HCT116 (cell line): ENCODE data around the gene CRTC1. TPM values are rescaled to one million over a fixed set of nuclear protein-coding genes. Genes with fewer than 3 reads are reported as not detected.

ENCODE experiments used
- ATAC-seq: fragments of 200-7000 bp; cut with Tn5 transposase; 2 replicates; pipeline ENCODE4 v1.9.1; 2020; ENCODE audit warnings: mild to moderate bottlenecking, moderate library complexity
- BruUV-seq: library from RNA; stranded (reverse); fragments of 400-500 nt; replicated peaks from 2 replicates; lab custom pipeline; 2021; lab: Mats Ljungman, UMichigan
- CTCF ChIA-PET: fragments of 300-600 bp; sonication (Branson Sonifier 250); formaldehyde crosslinking; loops from one replicate; lab custom pipeline; 2021; ENCODE audit warnings: antibody characterized with exemption; lab: Charles Lee
- POLR2A ChIA-PET: fragments of 300-600, 350-600 bp; sonication (Branson Sonifier 250); formaldehyde crosslinking; loops from one replicate; lab custom pipeline; 2021; ENCODE audit warnings: antibody characterized with exemption; lab: Charles Lee
- RAD21 ChIA-PET, 2 experiments: fragments of 300-600 bp; sonication (Branson Sonifier 250); formaldehyde crosslinking; loops; one replicate each; lab custom pipeline; 2023; ENCODE audit warnings: low total read pairs in 2 of 2; ENCODE audit not compliant: uncharacterized antibody in 2 of 2, unreplicated experiment in 2 of 2, low non-redundant PET in 1 of 2; lab: Charles Lee
- DNase-seq: peaks from one replicate; pipeline ENCODE4 v3.0.0-alpha.2; 2010; ENCODE audit warnings: low read depth, low spot score
- H2AFZ ChIP-seq: fragments of 200-600 bp; shearing (Covaris generic), sonication (generic); 2 replicates; pipeline ENCODE4 v1.6.1; 2017; ENCODE audit warnings: low read depth, mixed run types, mixed read lengths, antibody characterized with exemption, low read length; ENCODE audit not compliant: poor library complexity, severe bottlenecking
- H3K27ac ChIP-seq: 2 replicates; pipeline ENCODE4 v1.5.1; 2012; ENCODE audit warnings: low read depth, low read length
- H3K27me3 ChIP-seq: fragments of 200-600 bp; sonication (generic); 2 replicates; pipeline ENCODE4 v1.6.1; 2016; ENCODE audit warnings: mixed run types, low read length, mixed read lengths; ENCODE audit not compliant: insufficient read depth
- H3K36me3 ChIP-seq, 2 experiments: fragments of 200-500 bp in 1 of 2; fragments of 200-600 bp in 1 of 2; sonication (Bioruptor generic) in 1 of 2; sonication (generic) in 1 of 2; 2 replicates each; pipeline versions ENCODE4 v1.5.1 to v1.6.1; 2014 to 2016; ENCODE audit warnings: low read length in 2 of 2, inconsistent platforms in 1 of 2, mixed read lengths in 1 of 2, mixed run types in 1 of 2; ENCODE audit not compliant: insufficient read depth in 2 of 2, control insufficient read depth in 1 of 2
- H3K4me1 ChIP-seq, 2 experiments: fragments of 200-600 bp in 1 of 2; sonication (generic) in 1 of 2; 2 replicates each; pipeline versions ENCODE4 v1.5.1 to v1.6.1; 2012 to 2017; ENCODE audit warnings: low read length in 2 of 2, inconsistent platforms in 1 of 2, mild to moderate bottlenecking in 1 of 2, mixed read lengths in 1 of 2, mixed run types in 1 of 2, moderate library complexity in 1 of 2; ENCODE audit not compliant: insufficient read depth in 2 of 2, control insufficient read depth in 1 of 2
- H3K4me2 ChIP-seq: fragments of 200-600 bp; sonication (generic); 2 replicates; pipeline ENCODE4 v1.6.1; 2017; ENCODE audit warnings: mixed run types, low read length, mixed read lengths
- H3K4me3 ChIP-seq, 2 experiments: fragments of 200-600 bp in 1 of 2; sonication (generic) in 1 of 2; replicated peaks in 1 of 2; 2 replicates each; pipeline ENCODE4 v1.5.1; 2011 to 2016; ENCODE audit warnings: low read length in 2 of 2, control low read depth in 1 of 2, low read depth in 1 of 2, mild to moderate bottlenecking in 1 of 2, mixed read lengths in 1 of 2, mixed run types in 1 of 2
- H3K79me2 ChIP-seq: fragments of 200-600 bp; sonication (generic); 2 replicates; pipeline ENCODE4 v1.6.1; 2017; ENCODE audit warnings: mild to moderate bottlenecking, mixed run types, low read length, moderate library complexity, mixed read lengths; ENCODE audit not compliant: insufficient read depth
- H3K9ac ChIP-seq: fragments of 200-600 bp; sonication (generic); 2 replicates; pipeline ENCODE4 v1.6.1; 2016; ENCODE audit warnings: low read length, mixed read lengths
- H3K9me2 ChIP-seq: fragments of 200-600 bp; sonication (generic), shearing (Covaris generic); 2 replicates; pipeline ENCODE4 v1.6.1; 2017; ENCODE audit warnings: mixed run types, mild to moderate bottlenecking, moderate library complexity; ENCODE audit not compliant: insufficient read depth
- H3K9me3 ChIP-seq, 2 experiments: fragments of 200-500 bp in 1 of 2; fragments of 200-600 bp in 1 of 2; sonication (Bioruptor generic) in 1 of 2; sonication (generic) in 1 of 2; 2 replicates each; pipeline ENCODE4 v1.6.1; 2014 to 2017; ENCODE audit warnings: low read length in 2 of 2, mixed read lengths in 2 of 2, inconsistent platforms in 1 of 2, low read depth in 1 of 2, mild to moderate bottlenecking in 1 of 2, mixed run types in 1 of 2, moderate library complexity in 1 of 2; ENCODE audit not compliant: control insufficient read depth in 1 of 2, insufficient read depth in 1 of 2
- H4K20me1 ChIP-seq: fragments of 200-600 bp; sonication (generic), shearing (Covaris generic); 2 replicates; pipeline ENCODE4 v1.6.1; 2017; ENCODE audit warnings: mixed run types, mild to moderate bottlenecking, moderate library complexity; ENCODE audit not compliant: insufficient read depth
- ATF3 ChIP-seq: IDR thresholded peaks from 2 replicates; pipeline ENCODE4 v1.6.1; 2012
- CBX3 ChIP-seq: IDR thresholded peaks from 2 replicates; pipeline ENCODE4 v1.6.1; 2012; ENCODE audit warnings: low read depth
- CEBPB ChIP-seq: IDR thresholded peaks from 2 replicates; pipeline ENCODE4 v1.6.1; 2012; ENCODE audit warnings: low read depth
- EGR1 ChIP-seq: IDR thresholded peaks from 2 replicates; pipeline ENCODE4 v1.6.1; 2012; ENCODE audit warnings: low read depth
- ELF1 ChIP-seq: IDR thresholded peaks from 2 replicates; pipeline ENCODE4 v1.6.1; 2012; ENCODE audit warnings: low read depth, borderline replicate concordance
- EZH2 ChIP-seq: fragments of 200-600 bp; sonication (generic); IDR thresholded peaks from 2 replicates; pipeline ENCODE4 v1.6.1; 2017; ENCODE audit warnings: antibody characterized with exemption, mixed run types
- FOSL1 ChIP-seq: IDR thresholded peaks from 2 replicates; pipeline ENCODE4 v1.6.1; 2012; ENCODE audit warnings: low read depth
- JUND ChIP-seq: IDR thresholded peaks from 2 replicates; pipeline ENCODE4 v1.6.1; 2012
- POLR2A ChIP-seq: IDR thresholded peaks from 2 replicates; pipeline ENCODE4 v1.7.0; 2011; ENCODE audit warnings: borderline replicate concordance; ENCODE audit not compliant: insufficient read depth, insufficient read length; ENCODE audit errors: extremely low read depth
- POLR2AphosphoS5 ChIP-seq: IDR thresholded peaks from 2 replicates; pipeline ENCODE4 v1.6.1; 2011; ENCODE audit warnings: mild to moderate bottlenecking, low read depth, low read length, moderate library complexity
- RAD21 ChIP-seq: IDR thresholded peaks from 2 replicates; pipeline ENCODE4 v1.6.1; 2012; ENCODE audit warnings: low read depth, mild to moderate bottlenecking
- REST ChIP-seq: IDR thresholded peaks from 2 replicates; pipeline ENCODE4 v1.6.1; 2012; ENCODE audit warnings: low read depth
- SIN3A ChIP-seq: IDR thresholded peaks from 2 replicates; pipeline ENCODE4 v1.6.1; 2012; ENCODE audit warnings: low read depth
- SP1 ChIP-seq: IDR thresholded peaks from 2 replicates; pipeline ENCODE4 v1.6.1; 2012; ENCODE audit warnings: low read depth
- SRF ChIP-seq: IDR thresholded peaks from 2 replicates; pipeline ENCODE4 v1.6.1; 2012; ENCODE audit warnings: low read depth
- TCF7L2 ChIP-seq: IDR thresholded peaks from 2 replicates; pipeline ENCODE4 v1.7.0; 2011; ENCODE audit warnings: borderline replicate concordance, inconsistent platforms; ENCODE audit not compliant: insufficient read depth, insufficient read length; ENCODE audit errors: extremely low read depth
- YY1 ChIP-seq: IDR thresholded peaks from 2 replicates; pipeline ENCODE4 v1.6.1; 2011; ENCODE audit warnings: low read length, low read depth, moderate library complexity, mild to moderate bottlenecking; ENCODE audit not compliant: insufficient replicate concordance; ENCODE audit errors: extremely low read depth
- ZBTB33 ChIP-seq: IDR thresholded peaks from 2 replicates; pipeline ENCODE4 v1.6.1; 2011; ENCODE audit warnings: mild to moderate bottlenecking, low read length, moderate library complexity; ENCODE audit not compliant: insufficient replicate concordance; ENCODE audit errors: extremely low read depth
- ZFX ChIP-seq: fragments of 450-650 bp; IDR thresholded peaks from 2 replicates; pipeline ENCODE4 v1.6.1; 2017
- intact Hi-C: fragments of 100-400 bp; cut with micrococcal nuclease; formaldehyde crosslinking; loops from 2 replicates; pipeline ENCODE4 v1.10.0; 2022
- total RNA-seq: library from RNA; stranded (reverse); gene quantifications from one replicate; pipeline ENCODE4 v1.2.1, GENCODE V29; 2021; ENCODE audit not compliant: unreplicated experiment
- TF ChIP-seq, protein P1 (sequence below), 3 experiments: fragments of 200-600 bp in 1 of 3; sonication (generic) in 1 of 3; IDR thresholded peaks in 2 of 3; conservative IDR thresholded peaks in 1 of 3; 2 replicates each; pipeline ENCODE4 v1.5.1; 2012 to 2017; ENCODE audit warnings: low read depth in 2 of 3, low read length in 2 of 3, antibody characterized with exemption in 1 of 3, borderline replicate concordance in 1 of 3, control low read depth in 1 of 3, mild to moderate bottlenecking in 1 of 3, mixed read lengths in 1 of 3, mixed run types in 1 of 3, moderate library complexity in 1 of 3; ENCODE audit not compliant: insufficient read depth in 1 of 3

Gene CRTC1
- total RNA-seq, 1 experiment from 2014 or later: 14.9 TPM

GRCh38 chr19:18751571-18751970 is 68.1 kb downstream of the CRTC1 start:
- Histone ChIP-seq H3K9ac (no peak overlapping the region), H3K4me2 (no peak overlapping the region), H2AFZ (no peak overlapping the region), H4K20me1 (no peaks in the 10 kb centered on the region), H3K9me3 (no peaks in the 10 kb centered on the region), H3K4me1 (no peaks in the 10 kb centered on the region; a peak in 2 of 4 replicates), H3K36me3 (peaks cover 0 to 5% of the 10 kb centered on the region in 2 experiments; a peak in 1 of 4 replicates), H3K4me3 (no peak overlapping the region), H3K27ac (no peak overlapping the region), H3K27me3 (no peaks in the 10 kb centered on the region), H3K9me2 (no peaks in the 10 kb centered on the region), H3K79me2 (no peaks in the 10 kb centered on the region)
- no peak for ATAC-seq
- no TSS peak for BruUV-seq
- ChIA-PET CTCF (no interaction called here), RAD21 (no interaction called here), POLR2A (no interaction called here)
- intact Hi-C loops: no loop called here
- TF ChIP-seq POLR2AphosphoS5: no peak
- TF ChIP-seq FOSL1: no peak
- TF ChIP-seq JUND: no peak
- TF ChIP-seq REST: no peak
- TF ChIP-seq YY1: no peak
- no peak for TF ChIP-seq ZFX
- no peak for TF ChIP-seq EZH2
- no peak for TF ChIP-seq ZBTB33
- TF ChIP-seq CBX3: no peak
- no peak for TF ChIP-seq ELF1
- TF ChIP-seq CEBPB: no peak
- TF ChIP-seq, protein P1, sequence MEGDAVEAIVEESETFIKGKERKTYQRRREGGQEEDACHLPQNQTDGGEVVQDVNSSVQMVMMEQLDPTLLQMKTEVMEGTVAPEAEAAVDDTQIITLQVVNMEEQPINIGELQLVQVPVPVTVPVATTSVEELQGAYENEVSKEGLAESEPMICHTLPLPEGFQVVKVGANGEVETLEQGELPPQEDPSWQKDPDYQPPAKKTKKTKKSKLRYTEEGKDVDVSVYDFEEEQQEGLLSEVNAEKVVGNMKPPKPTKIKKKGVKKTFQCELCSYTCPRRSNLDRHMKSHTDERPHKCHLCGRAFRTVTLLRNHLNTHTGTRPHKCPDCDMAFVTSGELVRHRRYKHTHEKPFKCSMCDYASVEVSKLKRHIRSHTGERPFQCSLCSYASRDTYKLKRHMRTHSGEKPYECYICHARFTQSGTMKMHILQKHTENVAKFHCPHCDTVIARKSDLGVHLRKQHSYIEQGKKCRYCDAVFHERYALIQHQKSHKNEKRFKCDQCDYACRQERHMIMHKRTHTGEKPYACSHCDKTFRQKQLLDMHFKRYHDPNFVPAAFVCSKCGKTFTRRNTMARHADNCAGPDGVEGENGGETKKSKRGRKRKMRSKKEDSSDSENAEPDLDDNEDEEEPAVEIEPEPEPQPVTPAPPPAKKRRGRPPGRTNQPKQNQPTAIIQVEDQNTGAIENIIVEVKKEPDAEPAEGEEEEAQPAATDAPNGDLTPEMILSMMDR (IDR thresholded peaks at IDR 0.05 in 2 of 3, conservative IDR thresholded peaks at IDR 0.05 in 1 of 3; ENCODE audit: borderline replicate concordance in 1 of 3, insufficient read depth in 1 of 3, low read depth in 2 of 3, low read length in 2 of 3): no peak
- no peak for TF ChIP-seq RAD21
- TF ChIP-seq TCF7L2: no peak
- TF ChIP-seq ATF3: no peak
- no peak for TF ChIP-seq SIN3A
- TF ChIP-seq POLR2A: no peak
- no peak for TF ChIP-seq SP1
- TF ChIP-seq SRF: no peak
- no peak for TF ChIP-seq EGR1
- no peak for DNase-seq
